NB4 (cell line): ENCODE results near the gene ETV5.

Experiments
- DNase-seq: peaks from one replicate; pipeline ENCODE4 v3.0.0; 2010; ENCODE audit warnings: low read depth
- H3K4me3 ChIP-seq: one replicate; pipeline ENCODE4 v1.5.1; 2011; ENCODE audit warnings: mild to moderate bottlenecking, low read depth, low read length, moderate library complexity
- MYC ChIP-seq: IDR thresholded peaks from 2 replicates; pipeline ENCODE4 v1.6.1; 2011; ENCODE audit warnings: low read depth, low read length
- POLR2A ChIP-seq: IDR thresholded peaks from 2 replicates; pipeline ENCODE4 v1.6.1; 2011; ENCODE audit warnings: mild to moderate bottlenecking; ENCODE audit not compliant: insufficient read length; ENCODE audit errors: extremely low read depth
- TF ChIP-seq, protein P1 (sequence below): IDR thresholded peaks from one replicate; pipeline ENCODE4 v1.5.1; 2012; ENCODE audit warnings: low read depth, low read length
- TF ChIP-seq, protein P2 (sequence below): IDR thresholded peaks from 2 replicates; pipeline ENCODE4 v1.6.1; 2011; ENCODE audit warnings: low read depth, low read length

The ETV5 gene

DNA sequence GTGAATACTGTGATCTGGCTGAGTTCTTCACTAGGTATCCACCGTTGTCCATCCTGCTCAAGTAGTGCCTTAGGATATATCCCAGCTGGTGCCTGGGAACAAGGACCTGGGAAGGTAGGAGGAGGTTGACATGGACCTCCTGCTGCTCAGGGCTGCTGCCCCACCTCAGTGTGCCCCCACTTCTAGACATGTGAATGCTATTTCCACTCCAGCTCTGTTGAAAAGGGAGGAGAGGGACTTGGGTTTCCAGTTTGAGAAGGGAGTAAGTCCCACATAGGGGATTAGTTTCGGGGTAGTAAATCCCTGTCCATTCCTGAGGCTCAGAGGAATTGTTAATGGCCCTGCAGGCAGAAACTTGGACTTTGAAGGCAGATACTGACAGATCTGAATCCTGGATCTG is 32.9 kb upstream of the ETV5 start:
- no peak for DNase-seq
- H3K4me3 ChIP-seq, result no peak overlapping the region
- TF ChIP-seq, protein P1, sequence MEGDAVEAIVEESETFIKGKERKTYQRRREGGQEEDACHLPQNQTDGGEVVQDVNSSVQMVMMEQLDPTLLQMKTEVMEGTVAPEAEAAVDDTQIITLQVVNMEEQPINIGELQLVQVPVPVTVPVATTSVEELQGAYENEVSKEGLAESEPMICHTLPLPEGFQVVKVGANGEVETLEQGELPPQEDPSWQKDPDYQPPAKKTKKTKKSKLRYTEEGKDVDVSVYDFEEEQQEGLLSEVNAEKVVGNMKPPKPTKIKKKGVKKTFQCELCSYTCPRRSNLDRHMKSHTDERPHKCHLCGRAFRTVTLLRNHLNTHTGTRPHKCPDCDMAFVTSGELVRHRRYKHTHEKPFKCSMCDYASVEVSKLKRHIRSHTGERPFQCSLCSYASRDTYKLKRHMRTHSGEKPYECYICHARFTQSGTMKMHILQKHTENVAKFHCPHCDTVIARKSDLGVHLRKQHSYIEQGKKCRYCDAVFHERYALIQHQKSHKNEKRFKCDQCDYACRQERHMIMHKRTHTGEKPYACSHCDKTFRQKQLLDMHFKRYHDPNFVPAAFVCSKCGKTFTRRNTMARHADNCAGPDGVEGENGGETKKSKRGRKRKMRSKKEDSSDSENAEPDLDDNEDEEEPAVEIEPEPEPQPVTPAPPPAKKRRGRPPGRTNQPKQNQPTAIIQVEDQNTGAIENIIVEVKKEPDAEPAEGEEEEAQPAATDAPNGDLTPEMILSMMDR, result no peak
- TF ChIP-seq, protein P2, sequence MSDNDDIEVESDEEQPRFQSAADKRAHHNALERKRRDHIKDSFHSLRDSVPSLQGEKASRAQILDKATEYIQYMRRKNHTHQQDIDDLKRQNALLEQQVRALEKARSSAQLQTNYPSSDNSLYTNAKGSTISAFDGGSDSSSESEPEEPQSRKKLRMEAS, result no peak
- TF ChIP-seq MYC, result no peak

DNA sequence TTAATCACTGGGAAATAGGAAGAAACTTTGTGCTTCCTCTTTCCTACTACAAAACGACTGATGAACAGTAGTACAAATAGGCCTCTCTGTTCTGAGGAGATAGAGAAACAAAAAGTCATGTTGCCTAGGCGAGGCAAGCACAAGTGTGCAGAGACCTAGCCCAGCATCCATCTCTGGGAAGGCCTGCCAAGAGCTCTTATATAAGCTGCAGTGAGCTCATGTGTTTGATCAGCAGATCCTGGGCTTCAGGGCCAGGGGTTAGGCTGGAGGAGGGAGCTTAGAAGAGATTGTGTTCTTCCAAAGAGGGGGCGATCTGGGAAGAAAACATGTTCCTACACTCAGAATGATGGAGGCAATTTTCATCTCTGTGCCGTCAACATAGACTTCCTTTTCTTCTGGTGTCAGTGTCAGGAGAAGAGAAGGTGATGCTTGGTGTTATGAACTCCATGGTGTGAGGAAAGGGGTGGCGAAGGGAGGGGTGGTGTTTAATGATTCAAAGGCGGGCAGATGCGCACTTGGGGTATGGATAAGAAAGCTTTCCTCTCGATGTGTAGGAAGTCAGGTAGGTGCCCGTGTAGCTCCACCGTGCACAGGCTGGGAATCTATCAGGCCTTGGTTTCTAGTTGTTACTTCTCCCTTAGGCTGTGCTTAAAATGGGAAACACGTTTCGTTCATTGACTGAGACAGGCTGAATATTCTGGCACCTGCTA is 29.5 kb upstream of the ETV5 start:
- no peak for DNase-seq
- TF ChIP-seq, protein P2, result no peak
- TF ChIP-seq MYC, result no peak
- TF ChIP-seq POLR2A, result no peak
- TF ChIP-seq, protein P1, result no peak
- H3K4me3 ChIP-seq, result no peak overlapping the region

DNA sequence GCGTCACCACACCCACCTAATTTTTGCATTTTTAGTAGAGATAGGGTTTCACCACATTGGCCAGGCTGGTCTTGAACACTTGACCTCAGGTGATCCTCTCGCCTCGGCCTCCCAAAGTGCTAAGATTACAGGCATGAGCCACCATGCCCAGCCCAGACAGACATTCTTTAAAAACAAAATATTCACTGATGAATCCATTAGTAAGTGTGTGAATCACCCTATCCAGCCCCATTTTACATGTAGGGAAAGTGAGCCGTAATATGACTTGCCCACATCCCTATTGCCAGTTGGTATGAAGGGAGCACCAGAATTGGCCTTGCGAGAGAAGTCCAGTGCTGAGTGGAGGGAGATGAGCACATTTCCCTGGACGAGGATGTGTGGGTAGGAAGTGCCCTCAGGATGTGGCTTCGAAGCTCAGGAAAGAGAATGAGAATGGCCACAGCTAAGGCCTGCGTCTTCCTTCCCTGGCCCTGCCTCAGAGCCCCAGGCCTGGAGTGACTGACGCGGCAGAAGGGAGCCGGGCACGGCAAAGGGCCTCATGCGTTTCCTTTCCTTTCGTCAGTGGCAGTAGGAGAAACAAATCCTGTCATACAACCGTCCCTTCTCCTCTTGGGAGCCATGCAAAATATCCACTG is 28.3 kb upstream of the ETV5 start:
- no peak for DNase-seq
- no peak for TF ChIP-seq MYC
- no peak for TF ChIP-seq POLR2A
- H3K4me3 ChIP-seq, result no peak overlapping the region

DNA sequence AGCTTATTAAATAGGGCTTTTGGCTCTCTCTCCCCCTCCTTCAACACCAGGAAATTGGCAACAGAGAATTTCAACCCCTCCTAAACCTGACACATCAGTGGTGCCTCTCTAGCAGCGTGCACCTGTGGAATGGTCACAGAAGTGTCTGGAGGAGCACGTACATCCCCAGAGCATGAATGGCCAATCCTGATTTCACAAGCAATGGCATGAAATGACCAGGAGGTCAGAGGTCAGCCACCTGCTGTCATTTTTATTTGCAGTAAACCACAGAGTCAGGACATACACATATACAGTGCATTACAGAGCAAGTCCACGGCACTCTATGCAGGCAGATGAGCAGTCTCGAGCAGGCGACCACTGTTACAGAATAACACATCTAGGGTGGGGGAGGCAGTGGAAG is 25.1 kb upstream of the ETV5 start:
- no peak for DNase-seq

DNA sequence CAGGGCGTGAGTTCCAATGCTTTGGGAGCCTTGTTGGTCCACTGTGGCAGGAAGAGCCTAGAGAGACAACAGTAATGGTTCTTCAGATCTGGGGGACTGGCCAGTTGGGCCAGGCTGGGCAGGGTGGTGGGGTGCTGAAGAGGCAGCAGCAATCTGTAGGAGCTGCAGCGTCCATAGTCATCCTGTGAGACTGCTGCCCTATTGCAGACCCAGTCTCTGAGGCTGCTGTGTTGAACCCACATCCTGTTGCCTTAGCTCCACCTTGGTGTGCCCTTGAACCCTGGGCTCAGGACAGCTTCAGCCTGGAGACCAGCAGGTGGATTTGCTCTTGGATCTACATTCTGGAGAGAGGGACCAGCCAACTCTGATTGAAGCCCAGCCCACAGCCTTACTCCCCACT is 23.6 kb upstream of the ETV5 start:
- no peak for DNase-seq
- TF ChIP-seq, protein P2, result no peak
- no peak for TF ChIP-seq POLR2A
- no peak for TF ChIP-seq MYC
- TF ChIP-seq, protein P1, result no peak
- no peak overlapping the region for H3K4me3 ChIP-seq

More for the DNA sequence above, 25.1 kb upstream of the ETV5 start:
- H3K4me3 ChIP-seq, result no peak overlapping the region
- TF ChIP-seq, protein P2, result no peak
- no peak for TF ChIP-seq MYC
- TF ChIP-seq POLR2A, result no peak
- TF ChIP-seq, protein P1, result no peak

DNA sequence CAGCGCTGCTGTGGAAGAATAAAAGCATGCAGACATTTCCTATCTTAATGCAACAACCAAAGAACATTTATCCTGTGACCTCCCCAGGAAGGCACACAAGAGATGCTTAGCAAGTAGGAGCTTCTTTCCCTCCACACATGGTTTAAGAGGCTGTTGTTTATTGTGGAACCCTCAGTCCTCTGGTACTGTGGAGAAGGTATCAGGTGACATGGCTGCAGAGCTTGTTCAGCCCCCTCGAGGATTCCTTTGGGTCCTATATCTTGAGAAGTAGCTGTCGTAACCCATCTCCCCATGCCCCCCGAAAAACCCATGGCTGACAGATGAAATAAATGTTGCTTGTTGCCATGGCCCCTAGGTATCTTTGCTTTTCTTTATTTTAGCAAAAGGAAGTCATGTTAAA is 20.3 kb upstream of the ETV5 start:
- no peak for DNase-seq
- TF ChIP-seq, protein P1, result no peak

More for the DNA sequence above, 20.3 kb upstream of the ETV5 start:
- H3K4me3 ChIP-seq, result no peak overlapping the region
